Small intestine (tissue), 7 donors: Measurements from ENCODE around the gene SLC6A13. TPM values are rescaled to one million over a fixed set of nuclear protein-coding genes. Genes with fewer than 3 reads are reported as not detected.
A peak's percentile ranks its signal among the peaks of the same experiment; 100 is the strongest.

Experiments
- DNase-seq, 2 donors: peaks; one replicate each; pipeline versions ENCODE4 v3.0.0 to v3.0.0-alpha.2; 2013
- FAIRE-seq: peaks from 2 replicates; lab custom pipeline; 2012; peaks lifted over from hg19 to GRCh38; lab: Jason Lieb, UNC
- H3K27ac ChIP-seq, 3 donors: one replicate each; pipeline ENCODE4 v1.5.1; 2013; ENCODE audit warnings: low read length in 2 of 3, mild to moderate bottlenecking in 2 of 3, control low read depth in 1 of 3, inconsistent platforms in 1 of 3, low read depth in 1 of 3, moderate library complexity in 1 of 3
- H3K27me3 ChIP-seq, 3 donors: one replicate each; pipeline ENCODE4 v1.6.1; 2013; ENCODE audit warnings: low read length in 3 of 3, inconsistent platforms in 1 of 3; ENCODE audit not compliant: control insufficient read depth in 3 of 3, insufficient read depth in 3 of 3
- H3K36me3 ChIP-seq, 3 donors: one replicate each; pipeline ENCODE4 v1.6.1; 2013; ENCODE audit warnings: low read length in 3 of 3, inconsistent platforms in 1 of 3, low read depth in 1 of 3, mild to moderate bottlenecking in 1 of 3, moderate library complexity in 1 of 3; ENCODE audit not compliant: control insufficient read depth in 3 of 3, insufficient read depth in 2 of 3
- H3K4me1 ChIP-seq, 3 donors: one replicate each; pipeline ENCODE4 v1.6.1; 2013; ENCODE audit warnings: low read length in 2 of 3, inconsistent platforms in 1 of 3, low read depth in 1 of 3, mild to moderate bottlenecking in 1 of 3, moderate library complexity in 1 of 3; ENCODE audit not compliant: control insufficient read depth in 3 of 3, insufficient read depth in 2 of 3
- H3K4me3 ChIP-seq, 3 donors: one replicate each; pipeline ENCODE4 v1.5.1; 2013; ENCODE audit warnings: low read length in 3 of 3, control low read depth in 1 of 3, inconsistent platforms in 1 of 3, low read depth in 1 of 3, mild to moderate bottlenecking in 1 of 3, moderate library complexity in 1 of 3
- H3K9me3 ChIP-seq, 2 donors: one replicate each; pipeline ENCODE4 v1.6.1; 2013; ENCODE audit warnings: low read depth in 1 of 2, low read length in 1 of 2; ENCODE audit not compliant: control insufficient read depth in 2 of 2, insufficient read depth in 1 of 2
- WGBS, 3 donors: extraction: QIAGEN DNeasy Blood & Tissue Kit; methylation state at CpG; one replicate each; pipeline ENCODE4 v1.1.7; 2013; 5-methylcytosine and 5-hydroxymethylcytosine counted together
- polyA plus RNA-seq, 4 donors: library from polyadenylated mRNA; stranded (reverse) in 3 of 4; unstranded in 1 of 4; fragments of 200-250 nt in 3 of 4; fragments of 120-200 nt in 1 of 4; gene quantifications; one replicate each; pipeline versions ENCODE4 v1.2.1 to v1.2.3, GENCODE V29; 2013
- donor health status: healthy with polysubstance abuse.
- donor health status: control.
- donor health status: control.
- donor health status: Bipolar disorder and iron deficiency.
- donor health status: healthy.

The SLC6A13 gene
- polyA plus RNA-seq, 4 donors, result 0.24 to 18.6 (median 5.8) TPM

- Histone ChIP-seq H3K9me3 (no peaks in the 10 kb centered on the region), H3K4me3 (no peak overlapping the region), H3K4me1 (peaks cover 0 to 20% (median 14%) of the 10 kb centered on the region in 3 donors), H3K36me3 (no peaks in the 10 kb centered on the region), H3K27ac (no peak overlapping the region), H3K27me3 (no peaks in the 10 kb centered on the region)
- FAIRE-seq, result no peak
- no peak for DNase-seq
- WGBS, 3 donors, result 81 to 89% (median 87%) methylated on average over 5 of the region's 5 CpGs
These were observed 82.8 kb downstream of the SLC6A13 start for GRCh38 chr12:179885-180284.

GRCh38 chr12:179131-179884, 83.3 kb downstream of the SLC6A13 start:
- FAIRE-seq, result no peak
- Histone ChIP-seq H3K9me3 (no peaks in the 10 kb centered on the region), H3K36me3 (no peaks in the 10 kb centered on the region), H3K27me3 (no peaks in the 10 kb centered on the region), H3K27ac (no peak overlapping the region), H3K4me1 (peaks cover 0 to 20% (median 14%) of the 10 kb centered on the region in 3 donors), H3K4me3 (no peak overlapping the region)
- no peak for DNase-seq
- 74 to 80% (median 79%) methylated on average over 11 of the region's 11 CpGs for WGBS, 3 donors

GRCh38 chr12:178829-179109, 83.9 kb downstream of the SLC6A13 start:
- FAIRE-seq (no peak), DNase-seq (no peak)
- H3K36me3 ChIP-seq, result no peaks in the 10 kb centered on the region
- 62 to 91% (median 81%) methylated on average over 3 of the region's 3 CpGs for whole genome bisulfite sequencing, 3 donors
- H3K27ac ChIP-seq, result no peak overlapping the region
- H3K27me3 ChIP-seq, result no peaks in the 10 kb centered on the region
- no peaks in the 10 kb centered on the region for H3K9me3 ChIP-seq
- H3K4me1 ChIP-seq, result peaks cover 0 to 20% (median 14%) of the 10 kb centered on the region in 3 donors
- no peak overlapping the region for H3K4me3 ChIP-seq

GRCh38 chr12:177980-178828, 84.4 kb downstream of the SLC6A13 start:
- peaks cover 0 to 20% (median 15%) of the 10 kb centered on the region in 3 donors for H3K4me1 ChIP-seq
- 85 to 93% (median 90%) methylated on average over 20 of the region's 20 CpGs for WGBS, 3 donors
- H3K9me3 ChIP-seq, result no peaks in the 10 kb centered on the region
- H3K27ac ChIP-seq, result no peak overlapping the region
- no peak overlapping the region for H3K4me3 ChIP-seq
- DNase-seq (no peak), FAIRE-seq (no peak)
- H3K36me3 ChIP-seq, result no peaks in the 10 kb centered on the region
- H3K27me3 ChIP-seq, result no peaks in the 10 kb centered on the region

- FAIRE-seq (no peak), DNase-seq (no peak)
- H3K4me1 ChIP-seq, result peaks cover 0 to 20% (median 16%) of the 10 kb centered on the region in 3 donors
- H3K4me3 ChIP-seq, result no peak overlapping the region
- 69 to 80% (median 73%) methylated on average over 10 to 11 of the region's 11 CpGs for WGBS, 3 donors
- H3K9me3 ChIP-seq, result no peaks in the 10 kb centered on the region
- H3K27me3 ChIP-seq, result no peaks in the 10 kb centered on the region
- H3K27ac ChIP-seq, result no peak overlapping the region
- H3K36me3 ChIP-seq, result no peaks in the 10 kb centered on the region
These were observed 85.2 kb downstream of the SLC6A13 start for GRCh38 chr12:177336-177979.

GRCh38 chr12:176321-177181, 86.1 kb downstream of the SLC6A13 start:
- H3K27me3 ChIP-seq, result no peaks in the 10 kb centered on the region
- no peaks in the 10 kb centered on the region for H3K9me3 ChIP-seq
- no peak for FAIRE-seq
- DNase-seq, result peak; percentile 88 to 97
- WGBS, 3 donors, result 23 to 50% (median 41%) methylated on average over 14 to 16 of the region's 16 CpGs
- no peak overlapping the region for H3K4me3 ChIP-seq
- peak overlapping the region; percentile 51 to 83 (median 74) for H3K27ac ChIP-seq
- no peaks in the 10 kb centered on the region for H3K36me3 ChIP-seq
- H3K4me1 ChIP-seq, result peaks cover 0 to 24% (median 16%) of the 10 kb centered on the region in 3 donors

- peaks cover 0 to 26% (median 16%) of the 10 kb centered on the region in 3 donors for H3K4me1 ChIP-seq
- DNase-seq, result no peak
- H3K36me3 ChIP-seq, result no peaks in the 10 kb centered on the region
- no peaks in the 10 kb centered on the region for H3K27me3 ChIP-seq
- H3K27ac ChIP-seq, result peak overlapping the region in 2 of 3 donors; percentile 44 to 83
- no peaks in the 10 kb centered on the region for H3K9me3 ChIP-seq
- no peak for FAIRE-seq
- WGBS, 3 donors, result 72 to 83% (median 79%) methylated on average over 15 to 16 of the region's 16 CpGs
- no peak overlapping the region for H3K4me3 ChIP-seq
These were observed 86.9 kb downstream of the SLC6A13 start for GRCh38 chr12:175759-176158.
